Measurements from ENCODE around the gene EXOSC2.
A peak's percentile ranks its signal among the peaks of the same experiment; 100 is the strongest.

The EXOSC2 gene

GRCh38 chr9:130713286-130713960, 19.8 kb downstream of the EXOSC2 start:
- H3K9me3 ChIP-seq (ENCODE audit: severe bottlenecking): no peaks in the 10 kb centered on the region
- H3K27ac ChIP-seq: peak overlapping the region; percentile 100
- no peaks in the 10 kb centered on the region for H3K27me3 ChIP-seq (ENCODE audit: insufficient read depth, low read depth, severe bottlenecking)
- no peak for DNase-seq
- TF ChIP-seq CTCF (IDR thresholded peaks at IDR 0.05; ENCODE audit: low read depth, low read length): no peak
- H3K36me3 ChIP-seq: peaks cover 15% of the 10 kb centered on the region
- peak overlapping the region; percentile 85 for H3K4me3 ChIP-seq (ENCODE audit: low read depth, low read length)

GRCh38 chr9:130714586-130715110, 21.1 kb downstream of the EXOSC2 start:
- no peak for TF ChIP-seq CTCF (IDR thresholded peaks at IDR 0.05; ENCODE audit: low read depth, low read length)
- Histone ChIP-seq H3K4me3 (ENCODE audit: low read depth, low read length) (no peak overlapping the region; the same call in 1 of the 2 replicates), H3K9me3 (ENCODE audit: severe bottlenecking) (no peaks in the 10 kb centered on the region), H3K27me3 (ENCODE audit: insufficient read depth, low read depth, severe bottlenecking) (no peaks in the 10 kb centered on the region), H3K27ac (no peak overlapping the region), H3K36me3 (peaks cover 7% of the 10 kb centered on the region)
- DNase-seq: no peak

GRCh38 chr9:130715270-130715669, 21.7 kb downstream of the EXOSC2 start:
- no peak for TF ChIP-seq CTCF (IDR thresholded peaks at IDR 0.05; ENCODE audit: low read depth, low read length)
- Histone ChIP-seq H3K27ac (no peak overlapping the region), H3K36me3 (peaks cover 7% of the 10 kb centered on the region), H3K9me3 (ENCODE audit: severe bottlenecking) (no peaks in the 10 kb centered on the region), H3K4me3 (ENCODE audit: low read depth, low read length) (no peak overlapping the region), H3K27me3 (ENCODE audit: insufficient read depth, low read depth, severe bottlenecking) (no peaks in the 10 kb centered on the region)
- no peak for DNase-seq

- no peak for TF ChIP-seq CTCF (IDR thresholded peaks at IDR 0.05; ENCODE audit: low read depth, low read length)
- Histone ChIP-seq H3K9me3 (ENCODE audit: severe bottlenecking) (no peaks in the 10 kb centered on the region), H3K27me3 (ENCODE audit: insufficient read depth, low read depth, severe bottlenecking) (no peaks in the 10 kb centered on the region), H3K4me3 (ENCODE audit: low read depth, low read length) (no peak overlapping the region), H3K27ac (no peak overlapping the region), H3K36me3 (no peaks in the 10 kb centered on the region; the same call in 1 of the 2 replicates)
- no peak for DNase-seq
Observed at GRCh38 chr9:130718562-130718961, 25.0 kb downstream of the EXOSC2 start.

GRCh38 chr9:130720762-130721161, 27.2 kb downstream of the EXOSC2 start:
- no peak overlapping the region for H3K27ac ChIP-seq
- no peak for DNase-seq
- no peak overlapping the region for H3K4me3 ChIP-seq (ENCODE audit: low read depth, low read length)
- no peak for TF ChIP-seq CTCF (IDR thresholded peaks at IDR 0.05; ENCODE audit: low read depth, low read length)
- no peaks in the 10 kb centered on the region for H3K36me3 ChIP-seq
- no peaks in the 10 kb centered on the region for H3K9me3 ChIP-seq (ENCODE audit: severe bottlenecking)
- no peaks in the 10 kb centered on the region for H3K27me3 ChIP-seq (ENCODE audit: insufficient read depth, low read depth, severe bottlenecking)

- H3K27ac ChIP-seq: no peak overlapping the region
- H3K4me3 ChIP-seq (ENCODE audit: low read depth, low read length): no peak overlapping the region
- H3K36me3 ChIP-seq: no peaks in the 10 kb centered on the region
- DNase-seq: no peak
- TF ChIP-seq CTCF (IDR thresholded peaks at IDR 0.05; ENCODE audit: low read depth, low read length): no peak
- H3K9me3 ChIP-seq (ENCODE audit: severe bottlenecking): no peaks in the 10 kb centered on the region
- H3K27me3 ChIP-seq (ENCODE audit: insufficient read depth, low read depth, severe bottlenecking): no peaks in the 10 kb centered on the region
Observed at GRCh38 chr9:130728721-130729120, 35.1 kb downstream of the EXOSC2 start.

Measured in WERI-Rb-1 (cell line).